T-helper 2 cell (primary cell): ENCODE measurements around the gene NKG7.

Experiments
- DNase-seq, 5 experiments: peaks; one replicate each; pipeline versions ENCODE4 v3.0.0 to v3.0.0-alpha.2; 2012 to 2022

Gene NKG7

DNA sequence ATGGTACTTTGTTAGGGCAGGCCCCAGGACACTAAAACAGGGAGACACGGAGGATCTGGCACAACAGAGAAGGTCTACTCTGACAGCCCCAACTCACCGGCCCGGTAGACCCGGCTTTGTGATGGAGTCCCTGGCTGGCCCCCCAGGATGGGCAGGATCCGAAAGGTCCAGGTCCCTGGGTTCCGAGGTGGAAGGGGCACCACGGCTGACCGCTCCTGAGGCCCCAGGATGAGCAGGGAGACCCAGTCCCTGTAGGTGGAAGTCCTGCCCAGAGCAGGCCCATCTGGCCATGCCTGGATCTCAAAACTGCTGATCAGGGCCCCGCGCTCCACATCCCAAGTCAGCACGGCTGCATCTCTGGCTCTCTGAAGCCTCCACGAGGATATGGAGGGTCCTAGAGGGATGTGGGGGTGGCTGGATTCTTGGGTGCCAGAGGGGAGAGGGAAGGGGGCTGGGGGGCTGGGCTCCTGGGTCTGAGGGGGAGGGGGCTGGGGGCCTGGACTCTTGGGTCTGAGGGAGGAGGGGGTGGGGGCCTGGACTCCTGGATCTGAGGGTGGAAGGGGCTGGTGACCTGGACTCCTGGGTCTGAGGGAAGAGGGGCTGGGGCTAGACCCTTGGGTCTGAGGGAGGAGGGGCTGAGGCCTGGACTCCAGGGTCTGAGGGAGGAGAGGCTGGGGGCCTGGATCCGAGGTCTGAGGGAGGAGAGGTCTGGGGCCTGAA is 35.2 kb downstream of the NKG7 start:
- DNase-seq = no peak

DNA sequence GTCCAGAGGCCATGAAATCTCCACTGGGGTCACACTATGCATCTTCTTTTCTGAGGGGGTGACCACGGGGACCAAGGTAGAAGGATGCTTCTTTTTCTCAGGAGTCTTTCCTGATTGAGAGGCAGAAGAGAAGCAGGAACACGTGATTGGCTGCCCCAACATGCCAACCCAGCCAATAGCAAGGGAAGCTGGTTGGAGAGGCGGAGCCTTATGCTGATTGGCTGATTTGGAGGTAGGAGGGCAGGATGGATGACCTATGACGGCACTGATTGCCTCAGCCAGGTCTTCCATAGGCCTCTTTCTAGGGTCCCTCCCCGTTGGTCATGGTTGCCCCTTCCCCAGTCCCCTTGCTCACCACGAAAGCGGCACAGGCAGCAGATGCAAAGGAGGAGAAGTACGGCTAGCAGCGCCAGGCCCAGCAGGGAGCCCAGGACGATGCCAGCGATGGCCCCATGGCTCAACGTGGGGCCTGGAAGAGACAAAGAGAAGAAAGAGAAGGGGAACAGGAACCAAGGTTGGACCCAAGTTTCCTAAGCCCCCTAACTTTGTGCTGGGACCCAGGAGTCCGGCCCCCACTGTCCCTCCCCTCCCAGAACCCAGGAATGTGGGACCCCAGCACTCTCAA is 38.5 kb downstream of the NKG7 start:
- DNase-seq = no peak

DNA sequence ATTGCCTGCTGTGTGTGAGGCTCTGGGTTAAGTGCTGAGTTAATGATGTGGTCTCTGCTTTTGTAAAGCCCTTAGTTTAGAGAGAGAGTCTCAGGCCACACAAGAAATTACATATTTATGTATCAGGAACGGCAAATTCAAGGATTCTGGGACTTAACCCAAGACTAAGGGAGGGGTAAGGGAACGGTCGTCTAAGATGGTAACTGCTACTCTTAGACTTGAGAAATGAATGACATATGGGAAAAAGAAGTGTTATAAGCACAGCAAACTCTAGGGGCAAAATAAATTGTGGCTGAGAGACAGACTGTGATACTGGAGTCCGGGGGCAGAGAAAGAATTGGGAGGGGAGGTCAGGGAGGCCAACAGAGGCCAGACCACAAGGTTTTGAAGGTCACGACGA is 40.7 kb downstream of the NKG7 start:
- DNase-seq = no peak

DNA sequence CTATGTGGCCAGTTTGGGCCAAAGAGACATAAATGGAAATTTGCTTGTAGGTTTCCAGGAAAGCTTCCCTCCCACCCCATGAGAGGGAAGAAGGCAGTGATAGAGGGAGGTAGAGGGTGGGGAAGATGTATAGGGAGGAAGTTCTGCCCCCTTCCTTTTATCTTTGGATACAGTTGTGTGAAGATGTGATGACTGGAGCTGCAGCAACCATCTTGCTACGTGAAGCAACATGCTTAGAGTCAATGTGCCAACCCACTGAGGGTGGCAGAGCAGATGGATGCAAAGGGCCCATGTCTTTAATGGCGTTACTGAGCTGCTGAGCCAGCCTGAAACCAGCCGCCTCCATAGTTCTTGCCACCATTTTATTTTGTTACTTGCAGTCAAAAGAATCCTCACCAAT is 41.3 kb downstream of the NKG7 start:
- no peak for DNase-seq

DNA sequence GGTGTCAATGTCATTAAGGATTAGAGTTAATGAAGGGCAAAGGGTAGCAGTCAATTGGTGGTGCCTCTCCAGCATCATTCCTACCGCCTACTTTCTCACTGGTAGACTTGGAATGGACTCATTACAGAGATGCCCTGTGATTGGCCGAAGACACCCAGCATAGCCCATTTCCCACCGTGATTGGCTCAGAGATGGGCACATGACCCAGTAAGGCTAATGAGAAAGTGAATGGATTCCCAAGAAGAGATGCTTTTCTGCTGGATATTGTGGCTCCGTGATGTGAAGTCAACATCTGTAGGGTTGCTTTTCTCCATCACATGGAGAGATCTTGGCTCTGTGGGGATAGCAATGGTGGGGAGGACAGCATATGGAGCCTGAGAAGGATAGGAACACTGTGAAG is 42.1 kb downstream of the NKG7 start:
- no peak for DNase-seq

DNA sequence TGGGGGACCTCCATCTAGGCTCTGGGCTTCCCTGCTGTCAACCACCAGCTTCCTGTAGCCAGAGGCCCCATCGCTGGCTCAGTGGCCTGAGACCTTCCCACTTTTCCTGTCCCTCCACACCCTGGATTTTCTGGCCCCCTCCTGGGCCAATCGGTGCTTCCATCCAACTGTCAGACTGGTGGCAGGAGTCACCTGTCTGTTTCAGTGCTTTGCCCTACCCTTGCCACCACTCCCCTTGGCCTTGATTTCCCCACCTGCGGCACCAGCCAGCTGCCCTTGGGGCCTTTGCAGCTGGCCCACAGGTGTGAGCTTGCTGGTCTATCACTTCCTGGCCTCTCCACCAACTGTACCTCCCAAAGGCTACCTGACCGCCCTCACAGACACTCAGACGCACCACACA is 43.0 kb downstream of the NKG7 start:
- DNase-seq = no peak

DNA sequence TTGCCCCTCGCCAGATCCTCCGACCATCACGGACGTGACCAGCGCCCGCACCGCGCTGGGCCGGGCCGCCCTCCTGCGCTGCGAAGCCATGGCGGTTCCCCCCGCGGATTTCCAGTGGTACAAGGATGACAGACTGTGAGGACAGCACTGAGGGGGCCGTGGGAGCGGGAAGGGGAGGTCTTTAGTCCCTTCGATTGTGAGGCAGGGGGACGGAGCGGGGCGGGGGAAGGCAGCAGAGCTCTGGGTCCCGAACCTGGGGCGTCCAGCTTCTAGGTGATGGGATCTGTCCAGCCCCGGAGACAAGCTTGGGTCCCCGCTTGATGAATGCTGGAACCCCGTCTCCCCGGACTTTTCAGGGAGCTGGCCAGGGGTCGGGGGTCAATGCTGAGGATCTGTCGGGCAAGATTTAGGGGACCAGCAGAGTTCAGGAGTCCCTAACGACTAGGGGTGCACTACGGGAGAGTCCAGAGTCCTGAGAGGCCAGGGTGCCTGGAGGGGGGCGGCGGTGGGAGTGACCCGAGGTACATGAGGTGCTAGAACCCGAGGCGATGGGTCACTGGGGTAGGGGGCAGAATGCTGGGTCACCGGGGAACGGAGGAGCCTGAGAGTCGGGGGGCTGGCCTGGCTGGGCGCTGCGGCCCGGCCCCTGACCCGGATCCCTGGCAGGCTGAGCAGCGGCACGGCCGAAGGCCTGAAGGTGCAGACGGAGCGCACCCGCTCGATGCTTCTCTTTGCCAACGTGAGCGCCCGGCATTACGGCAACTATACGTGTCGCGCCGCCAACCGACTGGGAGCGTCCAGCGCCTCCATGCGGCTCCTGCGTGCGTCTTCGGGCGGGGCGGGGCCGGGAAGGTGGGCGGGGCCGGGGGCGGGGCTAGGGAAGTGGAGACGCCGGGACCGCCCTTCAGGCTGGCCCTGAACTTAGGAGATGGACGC is 45.1 kb downstream of the NKG7 start:
- DNase-seq = peak in 4 of 5 experiments; percentile 24 to 90 (median 40)

DNA sequence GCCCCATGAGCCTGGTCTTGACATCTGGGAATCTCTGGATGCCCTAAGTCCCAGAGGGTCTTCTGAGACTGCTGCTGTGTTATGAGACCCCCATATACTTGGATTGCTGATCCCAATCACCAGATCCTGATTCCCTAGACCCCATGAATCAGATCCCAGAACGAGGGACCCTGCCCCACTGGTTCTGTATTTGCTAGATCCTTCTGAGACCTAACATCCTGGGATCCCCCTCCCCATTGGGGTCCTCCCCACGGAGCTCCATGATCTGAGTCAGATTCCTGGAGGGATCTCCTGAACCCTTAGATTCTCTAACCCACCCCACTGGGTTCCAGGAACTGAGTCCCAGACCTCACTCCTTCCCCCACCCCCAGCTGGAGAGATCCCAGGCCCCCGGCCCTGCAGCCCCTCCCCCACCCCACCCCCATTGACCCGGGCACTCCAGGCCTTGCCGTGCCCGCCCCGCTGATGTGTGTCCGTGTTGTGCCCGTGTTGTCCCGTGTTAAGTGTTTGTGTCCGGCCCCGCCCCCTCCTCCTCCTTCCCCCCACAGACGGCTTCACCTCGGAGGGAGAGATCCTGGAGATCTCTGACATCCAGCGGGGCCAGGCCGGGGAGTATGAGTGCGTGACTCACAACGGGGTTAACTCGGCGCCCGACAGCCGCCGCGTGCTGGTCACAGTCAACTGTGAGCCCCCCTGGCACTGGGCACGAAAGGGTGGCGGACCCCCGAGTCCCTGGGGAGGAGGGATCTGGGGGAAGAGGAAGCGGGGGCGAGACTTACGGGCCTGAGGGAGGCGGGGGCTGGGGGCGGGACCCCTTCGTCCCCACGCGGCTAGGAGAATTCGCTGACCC is 46.0 kb downstream of the NKG7 start:
- no peak for DNase-seq

DNA sequence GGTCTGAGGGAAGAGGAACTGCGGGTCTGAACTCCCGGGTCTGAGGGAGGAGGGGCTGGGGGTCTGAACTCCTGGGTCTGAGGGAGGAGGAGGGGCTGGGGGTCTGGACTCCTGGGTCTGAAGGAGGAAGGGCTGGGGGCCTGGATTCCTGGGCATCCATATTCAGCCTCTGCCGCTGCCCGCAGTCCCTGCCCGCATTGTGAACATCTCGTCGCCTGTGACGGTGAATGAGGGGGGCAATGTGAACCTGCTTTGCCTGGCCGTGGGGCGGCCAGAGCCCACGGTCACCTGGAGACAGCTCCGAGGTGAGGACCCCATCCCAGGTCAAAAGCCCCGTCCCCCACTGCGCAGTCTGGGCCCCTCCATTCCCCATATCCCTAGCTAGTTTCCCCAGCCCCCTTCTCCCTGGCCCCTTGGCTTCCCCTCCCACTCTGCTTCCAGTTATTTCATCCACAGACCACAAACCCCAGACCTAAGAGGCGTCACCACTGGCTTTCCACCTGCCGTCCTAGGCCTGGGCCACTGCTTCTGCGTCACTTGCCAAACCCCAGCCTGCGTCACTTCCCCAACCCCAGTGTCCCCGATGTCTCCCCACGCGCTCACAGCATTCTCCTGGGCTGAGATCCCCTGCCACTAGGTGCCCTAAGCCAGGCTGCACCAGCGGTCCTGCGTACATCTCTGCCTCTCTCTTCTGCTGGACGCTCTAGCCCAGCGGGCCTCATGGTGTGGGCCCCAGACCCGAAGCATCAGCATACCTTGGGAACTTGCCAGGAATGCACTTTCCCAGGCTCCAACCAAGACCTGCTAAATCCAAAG is 47.1 kb downstream of the NKG7 start:
- DNase-seq = peak in 1 of 5 experiments; percentile 82

DNA sequence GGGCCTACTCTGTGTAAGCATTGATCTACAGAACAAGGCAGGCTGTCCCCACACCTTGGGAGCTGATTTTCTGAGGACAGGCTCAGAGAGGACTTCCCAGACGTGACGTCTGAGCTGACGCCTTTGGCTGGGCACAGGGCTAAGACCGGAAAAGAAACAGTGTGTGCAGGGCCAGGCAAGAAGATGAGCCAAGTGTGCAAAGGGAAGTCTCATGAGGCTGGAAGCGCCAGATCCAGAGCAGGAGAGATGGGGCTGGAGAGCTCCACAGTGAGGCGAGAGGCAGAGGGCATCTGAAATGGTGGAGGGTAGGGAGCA is 48.3 kb downstream of the NKG7 start:
- no peak for DNase-seq

DNA sequence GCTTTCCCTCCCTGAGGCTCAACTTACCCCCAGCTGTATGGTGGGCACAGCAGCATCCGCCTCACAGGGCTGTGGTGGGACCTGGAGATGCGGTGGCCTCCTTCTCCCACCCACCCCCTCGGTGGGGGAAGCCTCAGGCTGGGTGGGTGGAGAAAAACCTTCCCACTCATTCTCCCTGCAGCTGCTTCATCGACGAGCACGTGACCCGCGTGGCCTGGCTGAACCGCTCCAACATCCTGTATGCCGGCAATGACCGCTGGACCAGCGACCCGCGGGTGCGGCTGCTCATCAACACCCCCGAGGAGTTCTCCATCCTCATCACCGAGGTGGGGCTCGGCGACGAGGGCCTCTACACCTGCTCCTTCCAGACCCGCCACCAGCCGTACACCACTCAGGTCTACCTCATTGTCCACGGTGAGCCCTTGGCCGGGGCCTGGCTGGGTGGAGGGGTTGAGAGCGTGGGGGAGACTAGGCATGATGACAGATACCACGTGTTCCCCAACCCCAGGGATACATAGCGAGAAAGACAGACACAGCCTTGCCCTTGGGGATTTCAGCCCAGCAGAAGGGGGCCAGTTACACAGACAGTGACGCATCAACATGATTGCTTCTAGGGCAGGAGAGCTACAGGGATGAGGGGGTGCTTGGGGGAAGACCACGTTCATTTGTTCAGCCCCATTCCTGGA is 48.8 kb downstream of the NKG7 start:
- no peak for DNase-seq

DNA sequence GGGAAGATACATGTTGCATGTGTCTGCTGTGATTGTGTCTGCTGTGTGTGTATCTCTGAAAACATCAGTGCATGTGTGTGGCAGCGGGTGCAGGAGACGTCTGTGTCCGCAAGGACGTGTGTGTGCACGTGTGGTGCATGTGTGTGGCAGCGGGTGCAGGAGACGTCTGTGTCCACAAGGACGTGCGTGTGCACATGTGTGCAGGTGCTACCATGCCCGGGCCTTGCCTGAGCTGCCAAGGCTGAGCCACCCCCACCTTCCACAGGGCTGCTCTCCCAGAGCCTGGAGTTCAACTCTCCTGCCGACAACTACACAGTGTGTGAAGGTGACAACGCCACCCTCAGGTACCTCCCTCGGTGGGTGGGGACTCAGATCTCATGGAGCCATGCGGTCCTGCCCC is 50.7 kb downstream of the NKG7 start:
- no peak for DNase-seq
